ENCODE data around the gene NRM.
"Not testable (repeated sequence)": the region's sequence is repeated elsewhere in the genome, so short reads cannot be mapped to it uniquely, and the experiment has no call there.

The NRM gene
- 3.1 to 16.7 (median 6.1) reads per million in 17 experiments for total RNA-seq

GRCh38 chr6:30690403-30691207 lies at the start of gene NRM:
NRM (minus strand) TSS chr6:30690984; CDS start chr6:30690974, 10 bp downstream.
- DNase-seq = peak; percentile 88 to 96 (median 94)

- DNase-seq = no peak
These were observed 49.7 kb upstream of the NRM start for GRCh38 chr6:30740540-30740870.

- no peak for DNase-seq
These were observed 47.7 kb upstream of the NRM start for GRCh38 chr6:30738532-30738931.

GRCh38 chr6:30735668-30736314 lies 45.0 kb upstream of the NRM start:
- DNase-seq = no peak

GRCh38 chr6:30732237-30732943 lies 41.6 kb upstream of the NRM start:
- no peak for DNase-seq

GRCh38 chr6:30730601-30731435 lies 40.0 kb upstream of the NRM start:
- DNase-seq = peak; percentile 64 to 90 (median 80)

GRCh38 chr6:30727920-30728553 lies 37.3 kb upstream of the NRM start:
- peak in 1 of 4 experiments; percentile 22 for DNase-seq

- no peak for DNase-seq
These were observed 36.0 kb upstream of the NRM start for GRCh38 chr6:30726506-30727413.

- DNase-seq = no peak
These were observed 35.1 kb upstream of the NRM start for GRCh38 chr6:30725713-30726505.

GRCh38 chr6:30724906-30725667 lies 34.3 kb upstream of the NRM start:
- DNase-seq = peak in 3 of 4 experiments; percentile 39 to 56 (median 50)

- DNase-seq = not testable (repeated sequence)
These were observed 33.3 kb upstream of the NRM start for GRCh38 chr6:30723843-30724741.

- DNase-seq = not testable (repeated sequence)
These were observed 32.5 kb upstream of the NRM start for GRCh38 chr6:30723159-30723842.

- DNase-seq = peak; percentile 85 to 95 (median 88)
These were observed 31.7 kb upstream of the NRM start for GRCh38 chr6:30722280-30723112.

GRCh38 chr6:30722025-30722279 lies 31.2 kb upstream of the NRM start:
- DNase-seq = peak; percentile 59 to 73 (median 72)

- peak; percentile 98 to 100 (median 98) for DNase-seq
These were observed 30.6 kb upstream of the NRM start for GRCh38 chr6:30721198-30722024.

- DNase-seq = peak; percentile 60 to 82 (median 76)
These were observed 30.0 kb upstream of the NRM start for GRCh38 chr6:30720738-30721197.
